ENCODE results near the gene RPL39. TPM values are rescaled to one million over a fixed set of nuclear protein-coding genes. Genes with fewer than 3 reads are reported as not detected.
"Not testable (repeated sequence)": the region's sequence is repeated elsewhere in the genome, so short reads cannot be mapped to it uniquely, and the experiment has no call there.

The RPL39 gene
- total and polyA plus RNA-seq, 2 experiments from 2014 or later = 2,910 to 2,912 TPM

- H3K27me3 ChIP-seq (ENCODE audit: insufficient read depth); H3K9me3 Mint-ChIP-seq; H2AFZ ChIP-seq; H3K27me3 Mint-ChIP-seq (ENCODE audit: insufficient read depth, low read depth, poor library complexity); H3K27ac ChIP-seq (ENCODE audit: low read depth); H3K36me3 Mint-ChIP-seq (ENCODE audit: low read depth); H3K4me3 ChIP-seq; H3K4me3 Mint-ChIP-seq; H3K4me1 Mint-ChIP-seq; ATAC-seq; H3K36me3 ChIP-seq (ENCODE audit: insufficient read depth); H3K4me2 ChIP-seq; H4K20me1 ChIP-seq (replicated peaks; ENCODE audit: insufficient read depth); H3K9me2 ChIP-seq (ENCODE audit: insufficient read depth); H3K27ac Mint-ChIP-seq; H3K4me1 ChIP-seq (ENCODE audit: insufficient read depth); H3F3A ChIP-seq (replicated peaks; ENCODE audit: low read depth); DNase-seq (ENCODE audit: low spot score); H3K79me2 ChIP-seq (replicated peaks; ENCODE audit: insufficient read depth): not testable (repeated sequence)
Observed at GRCh38 chrX:119808461-119808860, 17.0 kb upstream of the RPL39 start.

- H2AFZ ChIP-seq = no peak overlapping the region
- no peaks in the 10 kb centered on the region for H3K4me1 Mint-ChIP-seq
- no peaks in the 10 kb centered on the region for H3K27me3 ChIP-seq (ENCODE audit: insufficient read depth)
- no peaks in the 10 kb centered on the region for H3K79me2 ChIP-seq (replicated peaks; ENCODE audit: insufficient read depth)
- no peak overlapping the region for H3K4me2 ChIP-seq
- peaks cover 1% of the 10 kb centered on the region for H3K27me3 Mint-ChIP-seq (ENCODE audit: insufficient read depth, low read depth, poor library complexity)
- H3K4me1 ChIP-seq (ENCODE audit: insufficient read depth) = no peaks in the 10 kb centered on the region
- H3K4me3 ChIP-seq = no peak overlapping the region
- no peak for ATAC-seq
- no peaks in the 10 kb centered on the region for H4K20me1 ChIP-seq (replicated peaks; ENCODE audit: insufficient read depth)
- DNase-seq (ENCODE audit: low spot score) = no peak
- no peak overlapping the region for H3K4me3 Mint-ChIP-seq
- H3K36me3 ChIP-seq (ENCODE audit: insufficient read depth) = no peaks in the 10 kb centered on the region
- no peak overlapping the region for H3K27ac Mint-ChIP-seq
- H3K9me2 ChIP-seq (ENCODE audit: insufficient read depth) = no peaks in the 10 kb centered on the region
- H3K27ac ChIP-seq (ENCODE audit: low read depth) = no peak overlapping the region
- H3K9me3 Mint-ChIP-seq = peaks cover 6% of the 10 kb centered on the region; the same call in 1 of the 3 replicates
- H3K36me3 Mint-ChIP-seq (ENCODE audit: low read depth) = no peaks in the 10 kb centered on the region
- H3F3A ChIP-seq (replicated peaks; ENCODE audit: low read depth) = no peaks in the 10 kb centered on the region
- TF ChIP-seq ETS1 (IDR thresholded peaks at IDR 0.05) (no peak), CREB1 (CRISPR knock-in tag; IDR thresholded peaks at IDR 0.05; ENCODE audit: low read depth) (no peak), ZNF114 (CRISPR knock-in tag; IDR thresholded peaks at IDR 0.05) (no peak), EZH2phosphoT487 (IDR thresholded peaks at IDR 0.05; ENCODE audit: unreplicated experiment) (no peak), NANOG (IDR thresholded peaks at IDR 0.05; ENCODE audit: borderline replicate concordance) (no peak), JUNB (IDR thresholded peaks at IDR 0.05; ENCODE audit: unreplicated experiment) (no peak), STAT1 (IDR thresholded peaks at IDR 0.05; ENCODE audit: unreplicated experiment) (no peak), ZNF462 (CRISPR knock-in tag; IDR thresholded peaks at IDR 0.05) (no peak), ZNF331 (CRISPR knock-in tag; IDR thresholded peaks at IDR 0.05; ENCODE audit: low read depth) (no peak), EZH2 (IDR thresholded peaks at IDR 0.05; ENCODE audit: low read depth, unreplicated experiment) (no peak)
- TF ChIP-seq, protein P1, sequence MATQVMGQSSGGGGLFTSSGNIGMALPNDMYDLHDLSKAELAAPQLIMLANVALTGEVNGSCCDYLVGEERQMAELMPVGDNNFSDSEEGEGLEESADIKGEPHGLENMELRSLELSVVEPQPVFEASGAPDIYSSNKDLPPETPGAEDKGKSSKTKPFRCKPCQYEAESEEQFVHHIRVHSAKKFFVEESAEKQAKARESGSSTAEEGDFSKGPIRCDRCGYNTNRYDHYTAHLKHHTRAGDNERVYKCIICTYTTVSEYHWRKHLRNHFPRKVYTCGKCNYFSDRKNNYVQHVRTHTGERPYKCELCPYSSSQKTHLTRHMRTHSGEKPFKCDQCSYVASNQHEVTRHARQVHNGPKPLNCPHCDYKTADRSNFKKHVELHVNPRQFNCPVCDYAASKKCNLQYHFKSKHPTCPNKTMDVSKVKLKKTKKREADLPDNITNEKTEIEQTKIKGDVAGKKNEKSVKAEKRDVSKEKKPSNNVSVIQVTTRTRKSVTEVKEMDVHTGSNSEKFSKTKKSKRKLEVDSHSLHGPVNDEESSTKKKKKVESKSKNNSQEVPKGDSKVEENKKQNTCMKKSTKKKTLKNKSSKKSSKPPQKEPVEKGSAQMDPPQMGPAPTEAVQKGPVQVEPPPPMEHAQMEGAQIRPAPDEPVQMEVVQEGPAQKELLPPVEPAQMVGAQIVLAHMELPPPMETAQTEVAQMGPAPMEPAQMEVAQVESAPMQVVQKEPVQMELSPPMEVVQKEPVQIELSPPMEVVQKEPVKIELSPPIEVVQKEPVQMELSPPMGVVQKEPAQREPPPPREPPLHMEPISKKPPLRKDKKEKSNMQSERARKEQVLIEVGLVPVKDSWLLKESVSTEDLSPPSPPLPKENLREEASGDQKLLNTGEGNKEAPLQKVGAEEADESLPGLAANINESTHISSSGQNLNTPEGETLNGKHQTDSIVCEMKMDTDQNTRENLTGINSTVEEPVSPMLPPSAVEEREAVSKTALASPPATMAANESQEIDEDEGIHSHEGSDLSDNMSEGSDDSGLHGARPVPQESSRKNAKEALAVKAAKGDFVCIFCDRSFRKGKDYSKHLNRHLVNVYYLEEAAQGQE (IDR thresholded peaks at IDR 0.05; ENCODE audit: unreplicated experiment) = no peak
Observed at GRCh38 chrX:119802546-119802945, 11.1 kb upstream of the RPL39 start.
